Astrocyte (in vitro differentiated cells and primary cell): ENCODE data around the gene CEACAM18.

Source experiments
- EZH2 ChIP-seq: IDR thresholded peaks from 2 replicates; pipeline ENCODE4 v1.6.1; 2012; ENCODE audit warnings: mild to moderate bottlenecking, low read length, inconsistent platforms; ENCODE audit not compliant: insufficient read depth
- TF ChIP-seq, protein P1 (sequence below): IDR thresholded peaks from 2 replicates; pipeline ENCODE4 v1.5.1; 2011; ENCODE audit warnings: low read depth, mild to moderate bottlenecking, inconsistent platforms, low read length, moderate library complexity; ENCODE audit not compliant: insufficient read depth

- TF ChIP-seq EZH2 = no peak
- TF ChIP-seq, protein P1, sequence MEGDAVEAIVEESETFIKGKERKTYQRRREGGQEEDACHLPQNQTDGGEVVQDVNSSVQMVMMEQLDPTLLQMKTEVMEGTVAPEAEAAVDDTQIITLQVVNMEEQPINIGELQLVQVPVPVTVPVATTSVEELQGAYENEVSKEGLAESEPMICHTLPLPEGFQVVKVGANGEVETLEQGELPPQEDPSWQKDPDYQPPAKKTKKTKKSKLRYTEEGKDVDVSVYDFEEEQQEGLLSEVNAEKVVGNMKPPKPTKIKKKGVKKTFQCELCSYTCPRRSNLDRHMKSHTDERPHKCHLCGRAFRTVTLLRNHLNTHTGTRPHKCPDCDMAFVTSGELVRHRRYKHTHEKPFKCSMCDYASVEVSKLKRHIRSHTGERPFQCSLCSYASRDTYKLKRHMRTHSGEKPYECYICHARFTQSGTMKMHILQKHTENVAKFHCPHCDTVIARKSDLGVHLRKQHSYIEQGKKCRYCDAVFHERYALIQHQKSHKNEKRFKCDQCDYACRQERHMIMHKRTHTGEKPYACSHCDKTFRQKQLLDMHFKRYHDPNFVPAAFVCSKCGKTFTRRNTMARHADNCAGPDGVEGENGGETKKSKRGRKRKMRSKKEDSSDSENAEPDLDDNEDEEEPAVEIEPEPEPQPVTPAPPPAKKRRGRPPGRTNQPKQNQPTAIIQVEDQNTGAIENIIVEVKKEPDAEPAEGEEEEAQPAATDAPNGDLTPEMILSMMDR = no peak
Observed at GRCh38 chr19:51531349-51532315, 53.3 kb downstream of the CEACAM18 start, which contains the start of gene SIGLEC6.
